ENCODE results near the gene MTMR11. TPM values are rescaled to one million over a fixed set of nuclear protein-coding genes. Genes with fewer than 3 reads are reported as not detected.

MTMR11 gene
- total and polyA plus RNA-seq, 2 of the 13 experiments (the other 11 are each of a cell fraction or from before 2014, with no cell fraction given) = 0.49 to 2.8 TPM

GRCh38 chr1:149886396-149887195, 50.1 kb downstream of the MTMR11 start (continued):
- TF ChIP-seq UBTF (CRISPR knock-in tag; IDR thresholded peaks at IDR 0.05) (peak; percentile 56; the same call in 1 of the 2 replicates), CREM (IDR thresholded peaks at IDR 0.05) (peak; percentile 81), CREM (CRISPR knock-in tag; IDR thresholded peaks at IDR 0.05) (no peak), ISL2 (CRISPR knock-in tag; IDR thresholded peaks at IDR 0.05) (peak; percentile 41; the same call in 1 of the 2 replicates), ZNF567 (CRISPR knock-in tag; IDR thresholded peaks at IDR 0.05; ENCODE audit: borderline replicate concordance) (no peak), ZNF547 (CRISPR knock-in tag; IDR thresholded peaks at IDR 0.05) (no peak), ZNF274 (CRISPR knock-in tag; IDR thresholded peaks at IDR 0.05) (no peak), ZSCAN12 (CRISPR knock-in tag; IDR thresholded peaks at IDR 0.05) (no peak), ERF (CRISPR knock-in tag; IDR thresholded peaks at IDR 0.05) (peak; percentile 28; the same call in 1 of the 2 replicates), HDAC1 (CRISPR knock-in tag; IDR thresholded peaks at IDR 0.05) (no peak; the same call in 1 of the 2 replicates), FOXM1 (CRISPR knock-in tag; IDR thresholded peaks at IDR 0.05) (0 out of 2 replicates have a peak, but pooled peaks have one; percentile 44), NR2F1 (CRISPR knock-in tag; IDR thresholded peaks at IDR 0.05) (no peak), RFXAP (CRISPR knock-in tag; IDR thresholded peaks at IDR 0.05; ENCODE audit: borderline replicate concordance) (0 out of 2 replicates have a peak, but pooled peaks have one; percentile 38), ZNF264 (CRISPR knock-in tag; IDR thresholded peaks at IDR 0.05) (no peak; the same call in 1 of the 2 replicates), NFE2L2 (IDR thresholded peaks at IDR 0.05; ENCODE audit: low read length) (no peak), ZNF33A (CRISPR knock-in tag; IDR thresholded peaks at IDR 0.05; ENCODE audit: borderline replicate concordance) (no peak), ZFP82 (CRISPR knock-in tag; IDR thresholded peaks at IDR 0.05; ENCODE audit: borderline replicate concordance) (no peak), ZSCAN29 (CRISPR knock-in tag; conservative IDR thresholded peaks at IDR 0.05) (no peak), ZNF800 (CRISPR knock-in tag; IDR thresholded peaks at IDR 0.05) (peak; percentile 63), ZNF335 (CRISPR knock-in tag; IDR thresholded peaks at IDR 0.05) (peak; percentile 3; the same call in 1 of the 2 replicates), JUNB (CRISPR knock-in tag; IDR thresholded peaks at IDR 0.05; ENCODE audit: borderline replicate concordance) (0 out of 2 replicates have a peak, but pooled peaks have one; percentile 9), ZNF180 (CRISPR knock-in tag; IDR thresholded peaks at IDR 0.05; ENCODE audit: borderline replicate concordance, low read depth) (no peak), IRF9 (CRISPR knock-in tag; IDR thresholded peaks at IDR 0.05; ENCODE audit: borderline replicate concordance) (no peak), NKX3-1 (CRISPR knock-in tag; IDR thresholded peaks at IDR 0.05) (peak; percentile 18; the same call in 1 of the 2 replicates), MAFF (IDR thresholded peaks at IDR 0.05; ENCODE audit: low read depth, low read length) (no peak), RNF2 (conservative IDR thresholded peaks at IDR 0.05; ENCODE audit: low read depth) (no peak), ZNF772 (CRISPR knock-in tag; IDR thresholded peaks at IDR 0.05) (no peak; the same call in 1 of the 2 replicates)
